Testis (tissue), 3 donors: ENCODE results near the gene CYB5A. TPM values are rescaled to one million over a fixed set of nuclear protein-coding genes. Genes with fewer than 3 reads are reported as not detected.

ENCODE experiments used
- DNase-seq: peaks from one replicate; pipeline ENCODE4 v3.0.0-alpha.2; 2019
- H3K27ac ChIP-seq, 2 donors: fragments of 200-600 bp; sonication (generic); one replicate each; pipeline ENCODE4 v1.5.1; 2019
- H3K27me3 ChIP-seq: fragments of 200-600 bp; sonication (generic); one replicate; pipeline ENCODE4 v1.5.1; 2019
- H3K36me3 ChIP-seq: fragments of 200-600 bp; sonication (generic); one replicate; pipeline ENCODE4 v1.5.1; 2017; ENCODE audit warnings: low read depth; ENCODE audit errors: missing control alignments
- H3K4me1 ChIP-seq: fragments of 200-600 bp; sonication (generic); one replicate; pipeline ENCODE4 v1.5.1; 2019
- H3K4me3 ChIP-seq, 2 donors: fragments of 200-600 bp; sonication (generic); one replicate each; pipeline ENCODE4 v1.5.1; 2017 to 2019
- H3K9me3 ChIP-seq: fragments of 200-600 bp; sonication (generic); one replicate; pipeline ENCODE4 v1.5.1; 2017
- CTCF ChIP-seq, 3 experiments: fragments of 450-650 bp in 2 of 3; fragments of 200-600 bp in 1 of 3; sonication (generic) in 1 of 3; IDR thresholded peaks; one replicate each; pipeline ENCODE4 v1.5.1; 2016 to 2019; ENCODE audit warnings: antibody characterized with exemption in 3 of 3, mild to moderate bottlenecking in 2 of 3, moderate library complexity in 1 of 3
- POLR2A ChIP-seq: fragments of 450-650 bp; IDR thresholded peaks from one replicate; pipeline ENCODE4 v1.6.1; 2017; ENCODE audit warnings: antibody characterized with exemption, mild to moderate bottlenecking, moderate library complexity
- WGBS, 2 donors: methylation state at CpG; one replicate each; pipeline ENCODE4 v1.1.5; 2018; 5-methylcytosine and 5-hydroxymethylcytosine counted together
- intact Hi-C: fragments of 100-400 bp; cut with DNase I; formaldehyde crosslinking; loops from one replicate; pipeline ENCODE4 v1.15.1; 2023; ENCODE audit warnings: low total_unique reads
- polyA plus RNA-seq: library from polyadenylated mRNA; stranded (reverse); fragments of 350-450 nt; fragmentation: Illumina TruSeq; extraction: RNeasy Lipid Tissue Mini Kit (QIAGEN cat#74804); gene quantifications from one replicate; pipeline ENCODE4 v1.2.3, GENCODE V29; 2014; ENCODE audit warnings: low read depth, low replicate concordance; ENCODE audit not compliant: insufficient read depth
- total RNA-seq, 2 donors: library from RNA; depleted of rRNA; stranded (reverse); fragments of >200 nt; gene quantifications; one replicate each; pipeline ENCODE4 v1.2.3, GENCODE V29; 2016

Gene CYB5A
- total and polyA plus RNA-seq, 3 donors from 2014 or later: 77.2 to 126 (median 96.0) TPM

GRCh38 chr18:74266161-74266560 is 25.6 kb downstream of the CYB5A start:
- Histone ChIP-seq H3K9me3 (no peaks in the 10 kb centered on the region), H3K4me1 (peaks cover 6% of the 10 kb centered on the region), H3K36me3 (no peaks in the 10 kb centered on the region), H3K4me3 (no peak overlapping the region), H3K27me3 (no peaks in the 10 kb centered on the region), H3K27ac (no peak overlapping the region)
- 70 to 74% methylated on average over 9 of the region's 9 CpGs for WGBS, 2 donors
- intact Hi-C loops: no loop called here
- DNase-seq: no peak
- TF ChIP-seq POLR2A (no peak), CTCF (IDR thresholded peaks at IDR 0.05) (no peak)

GRCh38 chr18:74265546-74266098 is 26.1 kb downstream of the CYB5A start:
- WGBS, 2 donors: 75 to 90% methylated on average over 8 of the region's 8 CpGs
- no peaks in the 10 kb centered on the region for H3K27me3 ChIP-seq
- peaks cover 6% of the 10 kb centered on the region for H3K4me1 ChIP-seq
- DNase-seq: no peak
- no peak overlapping the region for H3K27ac ChIP-seq
- TF ChIP-seq POLR2A: no peak
- TF ChIP-seq CTCF (IDR thresholded peaks at IDR 0.05): no peak
- H3K36me3 ChIP-seq: no peaks in the 10 kb centered on the region
- intact Hi-C loops: no loop called here
- no peak overlapping the region for H3K4me3 ChIP-seq
- no peaks in the 10 kb centered on the region for H3K9me3 ChIP-seq

- no peak overlapping the region for H3K4me3 ChIP-seq
- no peak overlapping the region for H3K27ac ChIP-seq
- DNase-seq: no peak
- H3K36me3 ChIP-seq: no peaks in the 10 kb centered on the region
- H3K9me3 ChIP-seq: no peaks in the 10 kb centered on the region
- TF ChIP-seq POLR2A (no peak), CTCF (IDR thresholded peaks at IDR 0.05) (no peak)
- H3K27me3 ChIP-seq: no peaks in the 10 kb centered on the region
- intact Hi-C loops: no loop called here
- peaks cover 3% of the 10 kb centered on the region for H3K4me1 ChIP-seq
- WGBS, 2 donors: 70 to 75% methylated on average over 10 of the region's 10 CpGs
Observed at GRCh38 chr18:74264303-74265020, 27.3 kb downstream of the CYB5A start.

GRCh38 chr18:74261053-74261713 is 30.6 kb downstream of the CYB5A start:
- intact Hi-C loops: no loop called here
- DNase-seq: no peak
- Histone ChIP-seq H3K36me3 (no peaks in the 10 kb centered on the region), H3K9me3 (no peaks in the 10 kb centered on the region), H3K27me3 (no peaks in the 10 kb centered on the region), H3K4me1 (no peaks in the 10 kb centered on the region), H3K4me3 (no peak overlapping the region), H3K27ac (no peak overlapping the region)
- WGBS, 2 donors: 82 to 87% methylated on average over 6 of the region's 6 CpGs
- no peak for TF ChIP-seq CTCF (IDR thresholded peaks at IDR 0.05)
- TF ChIP-seq POLR2A: no peak
